Measurements from ENCODE around the gene S100PBP.

Gene S100PBP

GRCh38 chr1:32830092-32830852 lies 12.8 kb downstream of the S100PBP start:
- no peak for DNase-seq

GRCh38 chr1:32831878-32832277 lies 14.4 kb downstream of the S100PBP start:
- DNase-seq = no peak

- no peak for DNase-seq
Observed at GRCh38 chr1:32848354-32849063, 31.1 kb downstream of the S100PBP start.

- DNase-seq = no peak
Observed at GRCh38 chr1:32855861-32856617, 38.6 kb downstream of the S100PBP start.

- no peak for DNase-seq
Observed at GRCh38 chr1:32858136-32858535, 40.7 kb downstream of the S100PBP start.

- no peak for DNase-seq
Observed at GRCh38 chr1:32858791-32859190, 41.3 kb downstream of the S100PBP start.

GRCh38 chr1:32859915-32860314 lies 42.5 kb downstream of the S100PBP start:
- DNase-seq = no peak

- DNase-seq = no peak
Observed at GRCh38 chr1:32860566-32860965, 43.1 kb downstream of the S100PBP start.

GRCh38 chr1:32861904-32862695 lies 44.6 kb downstream of the S100PBP start:
- DNase-seq = no peak

- no peak for DNase-seq
Observed at GRCh38 chr1:32863218-32863880, 45.9 kb downstream of the S100PBP start.

- no peak for DNase-seq
Observed at GRCh38 chr1:32863881-32864245, 46.4 kb downstream of the S100PBP start.

GRCh38 chr1:32864375-32865019 lies 47.0 kb downstream of the S100PBP start:
- DNase-seq = no peak

- DNase-seq = no peak
Observed at GRCh38 chr1:32865639-32866405, 48.4 kb downstream of the S100PBP start.

GRCh38 chr1:32867151-32867550 lies 49.7 kb downstream of the S100PBP start:
- DNase-seq = no peak

GRCh38 chr1:32867671-32868070 lies 50.2 kb downstream of the S100PBP start:
- DNase-seq = no peak

GRCh38 chr1:32868085-32868484 lies 50.6 kb downstream of the S100PBP start:
- no peak for DNase-seq

GRCh38 chr1:32868806-32869455 lies 51.5 kb downstream of the S100PBP start:
- DNase-seq = no peak

- no peak for DNase-seq
Observed at GRCh38 chr1:32869923-32870614, 52.6 kb downstream of the S100PBP start.

GRCh38 chr1:32870615-32871363 lies 53.3 kb downstream of the S100PBP start, which contains the start of gene FNDC5:
Gene FNDC5, minus strand, starts transcription at chr1:32870912.
- no peak for DNase-seq

Measured in CD4-positive, alpha-beta T cell treated with Interleukin-1 beta for 1 hour (primary cell).